HEK293T (cell line): ENCODE measurements around the gene CDKN2AIP.

Experiments used
- FOXM1 ChIP-seq: fragments of 450-650 bp; IDR thresholded peaks from 2 replicates; pipeline ENCODE4 v1.6.1; 2017; ENCODE audit warnings: mild to moderate bottlenecking, borderline replicate concordance
- HDGF ChIP-seq: fragments of 450-650 bp; IDR thresholded peaks from 2 replicates; pipeline ENCODE4 v1.6.1; 2017; ENCODE audit warnings: antibody characterized with exemption, borderline replicate concordance
- L3MBTL2 ChIP-seq: fragments of 450-650 bp; conservative IDR thresholded peaks from 2 replicates; pipeline ENCODE4 v1.6.1; 2016; ENCODE audit warnings: mild to moderate bottlenecking
- PKNOX1 ChIP-seq: fragments of 450-650 bp; IDR thresholded peaks from 2 replicates; pipeline ENCODE4 v1.6.1; 2016

GRCh38 chr4:183409934-183410333 is 34.5 kb upstream of the CDKN2AIP start:
- TF ChIP-seq PKNOX1, result no peak
- no peak for TF ChIP-seq HDGF
- TF ChIP-seq L3MBTL2, result no peak
- TF ChIP-seq FOXM1, result no peak
